Mesenchymal stem cell (in vitro differentiated cells and primary cell): ENCODE data around the gene AASDH.

Experiments used
- DNase-seq: peaks from one replicate; pipeline ENCODE4 v3.0.0-alpha.2; 2013
- H2AFZ ChIP-seq: one replicate; pipeline ENCODE4 v1.6.1; 2013; ENCODE audit warnings: low read depth, mild to moderate bottlenecking, control low read depth, inconsistent platforms, low read length, moderate library complexity
- H2AK5ac ChIP-seq: 2 replicates; pipeline ENCODE4 v1.6.1; 2013; ENCODE audit warnings: low read length, moderate library complexity, mild to moderate bottlenecking, inconsistent platforms; ENCODE audit not compliant: severe bottlenecking
- H2BK120ac ChIP-seq: one replicate; pipeline ENCODE4 v1.6.1; 2013; ENCODE audit warnings: low read depth, mild to moderate bottlenecking, inconsistent platforms, low read length, moderate library complexity
- H2BK12ac ChIP-seq, 2 experiments: one replicate each; pipeline ENCODE4 v1.6.1; 2013; ENCODE audit warnings: inconsistent platforms in 2 of 2, low read length in 2 of 2, mild to moderate bottlenecking in 2 of 2, moderate library complexity in 2 of 2, control low read depth in 1 of 2
- H2BK15ac ChIP-seq: one replicate; pipeline ENCODE4 v1.6.1; 2013; ENCODE audit warnings: mild to moderate bottlenecking, low read depth, inconsistent platforms; ENCODE audit not compliant: poor library complexity, severe bottlenecking
- H2BK5ac ChIP-seq: 2 replicates; pipeline ENCODE4 v1.6.1; 2013; ENCODE audit warnings: low read depth, mild to moderate bottlenecking, low read length, control low read depth, inconsistent platforms; ENCODE audit not compliant: poor library complexity, severe bottlenecking
- H3K14ac ChIP-seq, 2 experiments: one replicate each; pipeline ENCODE4 v1.6.1; 2013; ENCODE audit warnings: inconsistent platforms in 2 of 2, low read length in 2 of 2, control low read depth in 1 of 2, mild to moderate bottlenecking in 1 of 2, moderate library complexity in 1 of 2
- H3K18ac ChIP-seq, 2 experiments: one replicate each; pipeline ENCODE4 v1.6.1; 2013; ENCODE audit warnings: inconsistent platforms in 2 of 2, low read length in 2 of 2, control low read depth in 1 of 2, low read depth in 1 of 2, mild to moderate bottlenecking in 1 of 2
- H3K23ac ChIP-seq, 2 experiments: one replicate each; pipeline ENCODE4 v1.6.1; 2013; ENCODE audit warnings: inconsistent platforms in 2 of 2, low read length in 2 of 2, mild to moderate bottlenecking in 2 of 2, moderate library complexity in 2 of 2, control low read depth in 1 of 2
- H3K27ac ChIP-seq: 2 replicates; pipeline ENCODE4 v1.5.1; 2013; ENCODE audit warnings: mild to moderate bottlenecking, moderate library complexity, low read length, control low read depth, inconsistent platforms; ENCODE audit not compliant: poor library complexity, severe bottlenecking
- H3K27me3 ChIP-seq, 2 experiments: 2 replicates each; pipeline versions ENCODE4 v1.6.1 to v1.7.0; 2013; ENCODE audit warnings: low read length in 2 of 2, mild to moderate bottlenecking in 2 of 2, moderate library complexity in 2 of 2, control low read depth in 1 of 2, inconsistent platforms in 1 of 2; ENCODE audit not compliant: control insufficient read depth in 1 of 2, insufficient read depth in 1 of 2
- H3K36me3 ChIP-seq, 2 experiments: 2 replicates each; pipeline versions ENCODE4 v1.6.1 to v1.7.0; 2013; ENCODE audit warnings: low read length in 2 of 2, control low read depth in 1 of 2, inconsistent platforms in 1 of 2, low read depth in 1 of 2, mild to moderate bottlenecking in 1 of 2; ENCODE audit not compliant: insufficient read depth in 2 of 2, control insufficient read depth in 1 of 2
- H3K4ac ChIP-seq, 2 experiments: one replicate each; pipeline ENCODE4 v1.6.1; 2013; ENCODE audit warnings: inconsistent platforms in 2 of 2, low read length in 2 of 2, mild to moderate bottlenecking in 2 of 2, moderate library complexity in 2 of 2, control low read depth in 1 of 2, low read depth in 1 of 2
- H3K4me1 ChIP-seq: 2 replicates; pipeline ENCODE4 v1.6.1; 2013; ENCODE audit warnings: low read depth, low read length, control low read depth; ENCODE audit not compliant: control insufficient read depth, insufficient read depth
- H3K4me2 ChIP-seq: 2 replicates; pipeline ENCODE4 v1.6.1; 2013; ENCODE audit warnings: low read length, mild to moderate bottlenecking, inconsistent platforms; ENCODE audit not compliant: poor library complexity, severe bottlenecking
- H3K4me3 ChIP-seq, 2 experiments: 2 replicates each; pipeline versions ENCODE4 v1.5.1 to v1.7.0; 2013; ENCODE audit warnings: low read length in 2 of 2, mild to moderate bottlenecking in 2 of 2, control low read depth in 1 of 2, low read depth in 1 of 2; ENCODE audit not compliant: insufficient read depth in 1 of 2
- H3K79me1 ChIP-seq: replicated peaks from 2 replicates; pipeline ENCODE4 v1.6.1; 2013; ENCODE audit warnings: mild to moderate bottlenecking, control low read depth, low read length, inconsistent platforms; ENCODE audit not compliant: poor library complexity, severe bottlenecking
- H3K9ac ChIP-seq: 2 replicates; pipeline ENCODE4 v1.7.0; 2013; ENCODE audit warnings: mild to moderate bottlenecking, low read length, moderate library complexity
- H3K9me3 ChIP-seq: 2 replicates; pipeline ENCODE4 v1.7.0; 2013; ENCODE audit warnings: mild to moderate bottlenecking, low read length; ENCODE audit not compliant: control insufficient read depth
- H4K8ac ChIP-seq: one replicate; pipeline ENCODE4 v1.6.1; 2013; ENCODE audit warnings: inconsistent platforms, mild to moderate bottlenecking, low read length, moderate library complexity
- H4K91ac ChIP-seq: one replicate; pipeline ENCODE4 v1.6.1; 2013; ENCODE audit warnings: mild to moderate bottlenecking, low read length, inconsistent platforms
- WGBS: methylation state at CpG from one replicate; pipeline ENCODE4 v1.1.7; 2013; ENCODE audit warnings: mixed read lengths; 5-methylcytosine and 5-hydroxymethylcytosine counted together

The AASDH gene

GRCh38 chr4:56320293-56320692, 67.0 kb downstream of the AASDH start:
- Histone ChIP-seq H3K4me1 (peaks cover 2% of the 10 kb centered on the region), H3K27ac (no peak overlapping the region), H4K91ac (no peak overlapping the region), H3K9ac (no peak overlapping the region), H4K8ac (no peak overlapping the region), H3K27me3 (no peaks in the 10 kb centered on the region), H2AK5ac (peak overlapping the region; percentile 41), H3K4me2 (no peak overlapping the region), H3K4me3 (no peak overlapping the region), H2AFZ (no peak overlapping the region), H2BK12ac (no peak overlapping the region), H3K4ac (no peak overlapping the region), H3K79me1 (peaks cover 2% of the 10 kb centered on the region), H3K14ac (no peak overlapping the region), H3K18ac (no peak overlapping the region), H3K9me3 (no peaks in the 10 kb centered on the region), H3K23ac (no peak overlapping the region), H2BK120ac (no peak overlapping the region), H2BK5ac (no peak overlapping the region), H3K36me3 (peaks cover 0 to 19% of the 10 kb centered on the region in 2 experiments), H2BK15ac (no peak overlapping the region)
- 94% methylated on average over 5 of the region's 5 CpGs for WGBS
- DNase-seq: no peak

GRCh38 chr4:56318555-56318954, 68.7 kb downstream of the AASDH start:
- no peak overlapping the region for H3K18ac ChIP-seq
- no peak overlapping the region for H3K14ac ChIP-seq
- WGBS: 93% methylated on average over 1 of the region's 1 CpG
- no peak overlapping the region for H3K4me3 ChIP-seq
- no peak overlapping the region for H3K9ac ChIP-seq
- no peak overlapping the region for H4K8ac ChIP-seq
- no peak for DNase-seq
- H3K9me3 ChIP-seq: no peaks in the 10 kb centered on the region
- H2BK12ac ChIP-seq: no peak overlapping the region
- H2BK15ac ChIP-seq: no peak overlapping the region
- H3K23ac ChIP-seq: no peak overlapping the region
- H2AK5ac ChIP-seq: no peak overlapping the region
- peaks cover 2% of the 10 kb centered on the region for H3K79me1 ChIP-seq
- H3K27me3 ChIP-seq: no peaks in the 10 kb centered on the region
- H3K4me1 ChIP-seq: peaks cover 2% of the 10 kb centered on the region
- H4K91ac ChIP-seq: no peak overlapping the region
- H3K36me3 ChIP-seq: peaks cover 0 to 30% of the 10 kb centered on the region in 2 experiments
- H2BK120ac ChIP-seq: no peak overlapping the region
- H3K4ac ChIP-seq: no peak overlapping the region
- no peak overlapping the region for H3K27ac ChIP-seq
- no peak overlapping the region for H2BK5ac ChIP-seq
- no peak overlapping the region for H3K4me2 ChIP-seq
- no peak overlapping the region for H2AFZ ChIP-seq

- no peak overlapping the region for H3K9ac ChIP-seq
- no peak overlapping the region for H4K8ac ChIP-seq
- H4K91ac ChIP-seq: no peak overlapping the region
- H3K4me3 ChIP-seq: no peak overlapping the region
- no peak overlapping the region for H2BK5ac ChIP-seq
- H2AK5ac ChIP-seq: no peak overlapping the region
- peaks cover 0 to 37% of the 10 kb centered on the region in 2 experiments for H3K36me3 ChIP-seq
- no peak overlapping the region for H3K23ac ChIP-seq
- no peak overlapping the region for H3K4ac ChIP-seq
- no peak for DNase-seq
- no peak overlapping the region for H2AFZ ChIP-seq
- H3K4me1 ChIP-seq: peaks cover 2% of the 10 kb centered on the region
- H2BK15ac ChIP-seq: no peak overlapping the region
- no peak overlapping the region for H2BK120ac ChIP-seq
- peaks cover 2% of the 10 kb centered on the region for H3K79me1 ChIP-seq
- H3K9me3 ChIP-seq: no peaks in the 10 kb centered on the region
- H3K14ac ChIP-seq: no peak overlapping the region
- H3K27ac ChIP-seq: no peak overlapping the region
- H3K27me3 ChIP-seq: no peaks in the 10 kb centered on the region
- no peak overlapping the region for H3K18ac ChIP-seq
- H3K4me2 ChIP-seq: no peak overlapping the region
- no peak overlapping the region for H2BK12ac ChIP-seq
Measured at GRCh38 chr4:56317749-56318148, 69.5 kb downstream of the AASDH start.

GRCh38 chr4:56316011-56316650, 71.2 kb downstream of the AASDH start:
- H3K23ac ChIP-seq: no peak overlapping the region
- no peak overlapping the region for H3K18ac ChIP-seq
- no peak overlapping the region for H3K4me2 ChIP-seq
- H2AK5ac ChIP-seq: no peak overlapping the region
- H3K36me3 ChIP-seq: peaks cover 0 to 37% of the 10 kb centered on the region in 2 experiments
- 98% methylated on average over 23 of the region's 29 CpGs for WGBS
- no peak overlapping the region for H4K8ac ChIP-seq
- no peak overlapping the region for H3K14ac ChIP-seq
- H2BK15ac ChIP-seq: no peak overlapping the region
- H2BK120ac ChIP-seq: no peak overlapping the region
- H3K4ac ChIP-seq: no peak overlapping the region
- no peaks in the 10 kb centered on the region for H3K9me3 ChIP-seq
- no peak overlapping the region for H3K9ac ChIP-seq
- H3K79me1 ChIP-seq: no peaks in the 10 kb centered on the region
- no peak for DNase-seq
- no peak overlapping the region for H3K27ac ChIP-seq
- H3K4me1 ChIP-seq: peaks cover 2% of the 10 kb centered on the region
- H3K4me3 ChIP-seq: no peak overlapping the region
- H3K27me3 ChIP-seq: no peaks in the 10 kb centered on the region
- H2BK12ac ChIP-seq: no peak overlapping the region
- H4K91ac ChIP-seq: no peak overlapping the region
- no peak overlapping the region for H2AFZ ChIP-seq
- no peak overlapping the region for H2BK5ac ChIP-seq
